GM21528 (cell line): ENCODE data around the gene PGBD1.
"Not testable (repeated sequence)": the region's sequence is repeated elsewhere in the genome, so short reads cannot be mapped to it uniquely, and the experiment has no call there.

ENCODE experiments used
- ATAC-seq: cut with Tn5 transposase; IDR thresholded peaks from one replicate; pipeline ENCODE4 v1.9.1; 2021; ENCODE audit warnings: mild to moderate bottlenecking, moderate library complexity; ENCODE audit not compliant: unreplicated experiment, low FRiP score

The PGBD1 gene

GRCh38 chr6:28266962-28267694 lies 14.2 kb upstream of the PGBD1 start, which contains the start of gene ZSCAN26:
Gene ZSCAN26 (plus strand): TSS chr6:28267143. CDS start chr6:28271920, 4,777 bp downstream.
- ATAC-seq = peak; percentile 93

- ATAC-seq = no peak
Observed at GRCh38 chr6:28267695-28268059, 13.7 kb upstream of the PGBD1 start.

GRCh38 chr6:28269492-28269891 lies 11.9 kb upstream of the PGBD1 start:
- no peak for ATAC-seq

- no peak for ATAC-seq
Observed at GRCh38 chr6:28274888-28275287, 6.5 kb upstream of the PGBD1 start.

GRCh38 chr6:28277746-28278145 lies 3.6 kb upstream of the PGBD1 start:
- no peak for ATAC-seq

GRCh38 chr6:28280595-28281287 lies 631 bp upstream of the PGBD1 start:
- no peak for ATAC-seq

GRCh38 chr6:28282926-28283325 lies 1.6 kb downstream of the PGBD1 start:
- no peak for ATAC-seq

- ATAC-seq = no peak
Observed at GRCh38 chr6:28291573-28291972, 10.2 kb downstream of the PGBD1 start.

GRCh38 chr6:28295326-28295725 lies 14.0 kb downstream of the PGBD1 start:
- ATAC-seq = no peak

- no peak for ATAC-seq
Observed at GRCh38 chr6:28296520-28297060, 15.2 kb downstream of the PGBD1 start.

- peak; percentile 81 for ATAC-seq
Observed at GRCh38 chr6:28303570-28303969, 22.2 kb downstream of the PGBD1 start.

GRCh38 chr6:28306363-28306762 lies 25.0 kb downstream of the PGBD1 start:
- ATAC-seq = not testable (repeated sequence)

- no peak for ATAC-seq
Observed at GRCh38 chr6:28311139-28311823, 29.9 kb downstream of the PGBD1 start.

GRCh38 chr6:28312939-28313338 lies 31.6 kb downstream of the PGBD1 start:
- no peak for ATAC-seq

GRCh38 chr6:28315628-28316027 lies 34.3 kb downstream of the PGBD1 start:
- no peak for ATAC-seq

- not testable (repeated sequence) for ATAC-seq
Observed at GRCh38 chr6:28317866-28318265, 36.5 kb downstream of the PGBD1 start.

- no peak for ATAC-seq
Observed at GRCh38 chr6:28322661-28323060, 41.3 kb downstream of the PGBD1 start.

- ATAC-seq = no peak
Observed at GRCh38 chr6:28323813-28324424, 42.5 kb downstream of the PGBD1 start.

- no peak for ATAC-seq
Observed at GRCh38 chr6:28326371-28326948, 45.1 kb downstream of the PGBD1 start.

GRCh38 chr6:28330041-28330440 lies 48.7 kb downstream of the PGBD1 start:
- no peak for ATAC-seq
